ENCODE measurements around the gene SYNM. TPM values are rescaled to one million over a fixed set of nuclear protein-coding genes. Genes with fewer than 3 reads are reported as not detected.

The SYNM gene
- total RNA-seq, 1 experiment from 2014 or later, result 1.9 TPM

- Histone ChIP-seq H2AK5ac (ENCODE audit: insufficient read length, low read length) (no peak overlapping the region), H2BK20ac (ENCODE audit: low read depth, low read length, poor library complexity, severe bottlenecking) (no peak overlapping the region), H3T11ph (ENCODE audit: low read length) (no peak overlapping the region), H4K5ac (ENCODE audit: insufficient read length, low read depth, low read length) (no peak overlapping the region), H3K23ac (ENCODE audit: insufficient read length, low read depth, low read length) (no peak overlapping the region), H3K23me2 (ENCODE audit: insufficient read length, low read depth, low read length, poor library complexity, severe bottlenecking) (no peaks in the 10 kb centered on the region), H2BK120ac (ENCODE audit: low read depth, low read length, poor library complexity, severe bottlenecking) (no peak overlapping the region), H3K18ac (ENCODE audit: insufficient read length, low read depth, low read length) (no peak overlapping the region), H2BK12ac (ENCODE audit: insufficient read length, low read depth, low read length) (no peak overlapping the region), H3K79me2 (ENCODE audit: insufficient read depth, low read length) (no peaks in the 10 kb centered on the region), H3K4ac (ENCODE audit: low read depth, low read length) (no peak overlapping the region), H4K20me1 (ENCODE audit: control insufficient read depth, insufficient read depth, insufficient read length) (no peaks in the 10 kb centered on the region), H2BK15ac (ENCODE audit: low read depth, low read length) (no peak overlapping the region), H3K27ac (ENCODE audit: insufficient read length, low read depth, low read length) (no peak overlapping the region), H3K79me1 (ENCODE audit: insufficient read depth, low read depth, low read length, poor library complexity, severe bottlenecking) (no peaks in the 10 kb centered on the region), H2BK5ac (ENCODE audit: insufficient read length, low read length) (no peak overlapping the region), H3K27me3 (ENCODE audit: insufficient read depth, low read length) (no peaks in the 10 kb centered on the region), H3K4me2 (ENCODE audit: insufficient read depth, insufficient read length, low read length) (no peak overlapping the region), H3K9me3 (ENCODE audit: control insufficient read depth, low read depth, low read length) (no peaks in the 10 kb centered on the region), H2AFZ (ENCODE audit: low read length) (no peak overlapping the region), H4K91ac (ENCODE audit: insufficient read length, low read depth, low read length) (no peak overlapping the region), H3K14ac (ENCODE audit: insufficient read depth, low read length) (no peak overlapping the region), H3K56ac (ENCODE audit: insufficient read length, low read depth, low read length) (no peak overlapping the region), H3K9ac (ENCODE audit: extremely low read depth, insufficient read length, low read length) (no peak overlapping the region), H3K4me1 (ENCODE audit: insufficient read depth, low read length) (peaks cover 2% of the 10 kb centered on the region; the same call in 1 of the 2 replicates), H4K8ac (replicated peaks; ENCODE audit: insufficient read length, low read depth, low read length) (no peak overlapping the region)
- peaks cover 25 to 27% of the 10 kb centered on the region in 2 experiments for H3K4me1 Mint-ChIP-seq
- peaks cover 3 to 23% (median 4%) of the 10 kb centered on the region in 3 experiments; a peak in 6 of 7 replicates for H3K36me3 Mint-ChIP-seq (ENCODE audit: insufficient read depth in 1 of 3, low read depth in 3 of 3)
- no peak for TF ChIP-seq CTCF (conservative IDR thresholded peaks at IDR 0.05)
- no peaks in the 10 kb centered on the region for H3K9me3 Mint-ChIP-seq
- no peak for DNase-seq
- no CpG with 5 or more reads among the region's 3 CpGs for WGBS (ENCODE audit: extremely low coverage, insufficient read length, low lambda C conversion rate)
- no peak overlapping the region for H3K27ac Mint-ChIP-seq
- no peaks in the 10 kb centered on the region for H3K27me3 Mint-ChIP-seq (ENCODE audit: low read depth)
- H3K4me3 Mint-ChIP-seq, result no peak overlapping the region
These were observed 52.6 kb downstream of the SYNM start for GRCh38 chr15:99157456-99157855.

All from H9 (cell line).